HepG2 (cell line): ENCODE data around the gene GBA3. TPM values are rescaled to one million over a fixed set of nuclear protein-coding genes. Genes with fewer than 3 reads are reported as not detected.

Source experiments
- ATAC-seq: fragments of 200-7000 bp; cut with Tn5 transposase; 3 replicates; pipeline ENCODE4 v1.9.1; 2020; ENCODE audit warnings: mild to moderate bottlenecking, moderate library complexity
- BruUV-seq: library from RNA; stranded (reverse); fragments of 400-500 nt; replicated peaks from 2 replicates; lab custom pipeline; 2021; lab: Mats Ljungman, UMichigan
- CTCF ChIA-PET: fragments of 300-600 bp; formaldehyde crosslinking; extraction: SDS; loops from one replicate; lab custom pipeline; 2021; ENCODE audit warnings: low total read pairs, inconsistent platforms, low intra/inter-chr PET ratio; lab: Yijun Ruan, JAX
- POLR2A ChIA-PET: fragments of 350-600 bp; sonication (Branson Sonifier 250); formaldehyde crosslinking; loops from one replicate; lab custom pipeline; 2020; ENCODE audit warnings: antibody characterized with exemption, inconsistent platforms; lab: Yijun Ruan, JAX
- DNase-seq: peaks from one replicate; pipeline ENCODE4 v3.0.0-alpha.2; 2015; ENCODE audit warnings: low spot score
- FAIRE-seq: peaks from 3 replicates; lab custom pipeline; 2011; peaks lifted over from hg19 to GRCh38; lab: Jason Lieb, UNC
- H2AFZ ChIP-seq: one replicate; pipeline ENCODE4 v1.6.1; 2011; ENCODE audit warnings: low read length, inconsistent platforms
- H3K27ac ChIP-seq: fragments of 300-600 bp; 3 replicates; pipeline ENCODE4 v1.8.0; 2011; ENCODE audit warnings: mixed run types, mild to moderate bottlenecking, mixed read lengths, low read length, inconsistent platforms; ENCODE audit not compliant: insufficient read depth; ENCODE audit errors: extremely low read length
- H3K27me3 ChIP-seq, 2 experiments: fragments of 200-600 bp in 1 of 2; 2 replicates in 1 of 2; 3 replicates in 1 of 2; pipeline versions ENCODE4 v1.6.0 to v1.8.0; 2011; ENCODE audit warnings: low read length in 2 of 2, mild to moderate bottlenecking in 2 of 2, moderate library complexity in 2 of 2, inconsistent platforms in 1 of 2; ENCODE audit not compliant: insufficient read depth in 2 of 2, control insufficient read depth in 1 of 2
- H3K36me3 ChIP-seq, 2 experiments: fragments of 200-600 bp in 1 of 2; replicated peaks in 1 of 2; 2 replicates in 1 of 2; 3 replicates in 1 of 2; pipeline versions ENCODE4 v1.5.1 to v1.8.0; 2011; ENCODE audit warnings: low read length in 2 of 2, inconsistent platforms in 1 of 2; ENCODE audit not compliant: insufficient read depth in 2 of 2, control insufficient read depth in 1 of 2
- H3K4me1 ChIP-seq: 2 replicates; pipeline ENCODE4 v1.5.1; 2012; ENCODE audit warnings: low read length, inconsistent platforms; ENCODE audit not compliant: insufficient read depth
- H3K4me2 ChIP-seq: 2 replicates; pipeline ENCODE4 v1.6.0; 2011; ENCODE audit warnings: low read depth, low read length, inconsistent platforms
- H3K4me3 ChIP-seq, 3 experiments: fragments of 200-600 bp in 1 of 3; sonication (generic), shearing (Covaris generic) in 1 of 3; replicated peaks in 1 of 3; 2 replicates each; pipeline ENCODE4 v1.5.1; 2011 to 2016; ENCODE audit warnings: low read length in 3 of 3, inconsistent platforms in 2 of 3, low read depth in 2 of 3, mild to moderate bottlenecking in 2 of 3, control low read depth in 1 of 3, mixed read lengths in 1 of 3; ENCODE audit not compliant: insufficient read depth in 1 of 3
- H3K79me2 ChIP-seq: one replicate; pipeline ENCODE4 v1.6.1; 2011; ENCODE audit warnings: low read length, inconsistent platforms; ENCODE audit not compliant: insufficient read depth
- H3K9ac ChIP-seq: 2 replicates; pipeline ENCODE4 v1.6.0; 2011; ENCODE audit warnings: mild to moderate bottlenecking, low read depth, low read length, inconsistent platforms; ENCODE audit not compliant: insufficient read depth
- H3K9me3 ChIP-seq: 2 replicates; pipeline ENCODE4 v1.5.1; 2012; ENCODE audit warnings: mild to moderate bottlenecking, low read length
- H4K20me1 ChIP-seq: 2 replicates; pipeline ENCODE4 v1.6.0; 2011; ENCODE audit warnings: inconsistent platforms, mild to moderate bottlenecking, low read length, moderate library complexity; ENCODE audit not compliant: insufficient read depth
- ELF1 ChIP-seq: sonication (generic); formaldehyde crosslinking; IDR thresholded peaks from 2 replicates; pipeline ENCODE4 v1.4.0; 2020; ENCODE audit warnings: missing genetic modification reagents
- HNRNPH1 ChIP-seq: fragments of 200-400 bp; formaldehyde crosslinking; optimal IDR thresholded peaks from 2 replicates; pipeline ENCODE3; 2017; ENCODE audit warnings: mild to moderate bottlenecking, low read depth, low read length
- MATR3 ChIP-seq: sonication (generic); formaldehyde crosslinking; IDR thresholded peaks from 2 replicates; pipeline ENCODE4 v1.4.0; 2020; ENCODE audit warnings: missing genetic modification reagents
- TCF7L2 ChIP-seq: IDR thresholded peaks from 2 replicates; pipeline ENCODE4 v1.6.1; 2011; ENCODE audit warnings: mild to moderate bottlenecking, low read depth, low read length, moderate library complexity
- TRIM24 ChIP-seq: sonication (generic); formaldehyde crosslinking; IDR thresholded peaks from 2 replicates; pipeline ENCODE4 v1.8.0; 2022; ENCODE audit warnings: mild to moderate bottlenecking, missing genetic modification reagents
- ZNF136 ChIP-seq: sonication (generic); formaldehyde crosslinking; IDR thresholded peaks from 2 replicates; pipeline ENCODE4 v1.8.1; 2022; ENCODE audit warnings: low read depth, mild to moderate bottlenecking, moderate library complexity, missing genetic modification reagents
- ZNF205 ChIP-seq: IDR thresholded peaks from 2 replicates; pipeline ENCODE4 v1.6.1; 2018; ENCODE audit warnings: missing biosample characterization, missing genetic modification reagents
- ZNF224 ChIP-seq: sonication (generic); formaldehyde crosslinking; IDR thresholded peaks from 2 replicates; pipeline ENCODE4 v1.5.0; 2020; ENCODE audit warnings: mild to moderate bottlenecking, missing genetic modification reagents
- ZNF335 ChIP-seq: sonication (generic); formaldehyde crosslinking; IDR thresholded peaks from 2 replicates; pipeline ENCODE4 v1.4.0; 2020; ENCODE audit warnings: missing genetic modification reagents
- ZNF549 ChIP-seq: sonication (generic); formaldehyde crosslinking; IDR thresholded peaks from 2 replicates; pipeline ENCODE4 v1.5.0; 2020; ENCODE audit warnings: missing genetic modification reagents
- ZNF781 ChIP-seq: sonication (generic); formaldehyde crosslinking; IDR thresholded peaks from 2 replicates; pipeline ENCODE4 v1.5.1; 2020; ENCODE audit warnings: borderline replicate concordance, mild to moderate bottlenecking, missing genetic modification reagents; ENCODE audit errors: not compliant biosample characterization
- ZNF850 ChIP-seq: sonication (generic); formaldehyde crosslinking; conservative IDR thresholded peaks from 2 replicates; pipeline ENCODE4 v1.9.0; 2021; ENCODE audit warnings: mild to moderate bottlenecking, missing genetic modification reagents
- WGBS: methylation state at CpG from one replicate; pipeline ENCODE4 v1.1.6; 2017; ENCODE audit warnings: low lambda C conversion rate; 5-methylcytosine and 5-hydroxymethylcytosine counted together
- in situ Hi-C: cut with HindIII; loops from 2 replicates; pipeline ENCODE4 v1.10.0; 2017; ENCODE audit warnings: low pct_unique_long_range_greater_than_20kb; ENCODE audit not compliant: extremely low pct_ligation_motif_present
- intact Hi-C: fragments of 100-400 bp; cut with micrococcal nuclease; formaldehyde crosslinking; loops from one replicate; pipeline ENCODE4 v1.10.0; 2022; ENCODE audit not compliant: unreplicated experiment
- polyA plus RNA-seq, 8 experiments: library from polyadenylated mRNA; depleted of rRNA in 3 of 8; stranded (reverse) in 7 of 8; unstranded in 1 of 8; fragments of >200 nt; fragmentation: Illumina TruSeq in 4 of 8; extraction: Trizol in 4 of 8; gene quantifications; 2 replicates each; pipeline versions ENCODE4 v1.2.1 to v1.2.3, GENCODE V29; 2011 to 2016; ENCODE audit warnings: low read depth in 4 of 8, missing spikeins in 1 of 8, mixed read lengths in 1 of 8; ENCODE audit not compliant: insufficient read depth in 1 of 8
- total RNA-seq, 5 experiments: library from RNA; depleted of rRNA; stranded (reverse); fragments of >200 nt; fragmentation: Illumina TruSeq; extraction: Trizol; gene quantifications; 2 replicates each; pipeline ENCODE4 v1.2.3, GENCODE V29; 2016; ENCODE audit warnings: low read depth in 1 of 5
- TF ChIP-seq, protein P1 (sequence below): sonication (generic); formaldehyde crosslinking; IDR thresholded peaks from 2 replicates; pipeline ENCODE4 v1.5.0; 2020; ENCODE audit warnings: mild to moderate bottlenecking, missing genetic modification reagents, moderate library complexity
- TF ChIP-seq, protein P2 (sequence below): sonication (generic); formaldehyde crosslinking; IDR thresholded peaks from 2 replicates; pipeline ENCODE4 v1.4.0; 2020; ENCODE audit warnings: missing genetic modification reagents, borderline replicate concordance

GBA3 gene
- total and polyA plus RNA-seq, 2 of the 13 experiments (the other 11 are each of a cell fraction or from before 2014, with no cell fraction given) = 0.18 TPM; not detected in 1

DNA sequence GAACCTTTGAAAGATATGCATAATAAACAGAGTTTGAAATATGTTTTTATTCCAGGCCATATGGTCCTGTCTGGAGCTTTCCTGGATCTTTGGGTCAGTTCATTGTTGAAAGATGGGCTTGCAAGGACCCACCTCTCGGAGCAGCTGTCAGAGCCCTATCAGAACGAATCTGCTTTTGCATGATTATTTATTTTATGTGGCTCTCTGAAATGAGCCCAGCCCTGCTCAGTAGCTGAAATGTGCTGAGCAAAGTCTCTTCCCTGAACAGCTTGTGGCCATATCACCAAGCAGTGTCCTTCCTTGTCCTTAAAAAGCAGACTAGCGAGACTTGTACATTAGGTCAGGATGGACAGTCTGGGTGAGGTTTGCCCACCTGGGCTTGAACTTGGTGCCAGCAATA is 110.8 kb downstream of the GBA3 start:
- Histone ChIP-seq H3K27ac (no peak overlapping the region), H2AFZ (no peak overlapping the region), H4K20me1 (no peaks in the 10 kb centered on the region), H3K4me3 (no peak overlapping the region), H3K9me3 (no peaks in the 10 kb centered on the region), H3K4me1 (no peaks in the 10 kb centered on the region), H3K9ac (no peak overlapping the region), H3K27me3 (no peaks in the 10 kb centered on the region; a peak in 1 of 5 replicates), H3K79me2 (no peaks in the 10 kb centered on the region), H3K36me3 (no peaks in the 10 kb centered on the region), H3K4me2 (no peak overlapping the region)
- WGBS = 0% methylated on average over 3 of the region's 3 CpGs
- ChIA-PET POLR2A (no interaction called here), CTCF (no interaction called here)
- BruUV-seq = no TSS peak
- in situ Hi-C loops = no loop called here
- intact Hi-C loops = no loop called here
- FAIRE-seq (no peak), ATAC-seq (no peak), DNase-seq (no peak)
- TF ChIP-seq TCF7L2 (no peak), ZNF549 (CRISPR knock-in tag) (no peak), ZNF224 (CRISPR knock-in tag) (no peak), HNRNPH1 (no peak), MATR3 (CRISPR knock-in tag) (no peak), ZNF136 (no peak)
- TF ChIP-seq, protein P1, sequence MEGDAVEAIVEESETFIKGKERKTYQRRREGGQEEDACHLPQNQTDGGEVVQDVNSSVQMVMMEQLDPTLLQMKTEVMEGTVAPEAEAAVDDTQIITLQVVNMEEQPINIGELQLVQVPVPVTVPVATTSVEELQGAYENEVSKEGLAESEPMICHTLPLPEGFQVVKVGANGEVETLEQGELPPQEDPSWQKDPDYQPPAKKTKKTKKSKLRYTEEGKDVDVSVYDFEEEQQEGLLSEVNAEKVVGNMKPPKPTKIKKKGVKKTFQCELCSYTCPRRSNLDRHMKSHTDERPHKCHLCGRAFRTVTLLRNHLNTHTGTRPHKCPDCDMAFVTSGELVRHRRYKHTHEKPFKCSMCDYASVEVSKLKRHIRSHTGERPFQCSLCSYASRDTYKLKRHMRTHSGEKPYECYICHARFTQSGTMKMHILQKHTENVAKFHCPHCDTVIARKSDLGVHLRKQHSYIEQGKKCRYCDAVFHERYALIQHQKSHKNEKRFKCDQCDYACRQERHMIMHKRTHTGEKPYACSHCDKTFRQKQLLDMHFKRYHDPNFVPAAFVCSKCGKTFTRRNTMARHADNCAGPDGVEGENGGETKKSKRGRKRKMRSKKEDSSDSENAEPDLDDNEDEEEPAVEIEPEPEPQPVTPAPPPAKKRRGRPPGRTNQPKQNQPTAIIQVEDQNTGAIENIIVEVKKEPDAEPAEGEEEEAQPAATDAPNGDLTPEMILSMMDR (CRISPR knock-in tag) = no peak

DNA sequence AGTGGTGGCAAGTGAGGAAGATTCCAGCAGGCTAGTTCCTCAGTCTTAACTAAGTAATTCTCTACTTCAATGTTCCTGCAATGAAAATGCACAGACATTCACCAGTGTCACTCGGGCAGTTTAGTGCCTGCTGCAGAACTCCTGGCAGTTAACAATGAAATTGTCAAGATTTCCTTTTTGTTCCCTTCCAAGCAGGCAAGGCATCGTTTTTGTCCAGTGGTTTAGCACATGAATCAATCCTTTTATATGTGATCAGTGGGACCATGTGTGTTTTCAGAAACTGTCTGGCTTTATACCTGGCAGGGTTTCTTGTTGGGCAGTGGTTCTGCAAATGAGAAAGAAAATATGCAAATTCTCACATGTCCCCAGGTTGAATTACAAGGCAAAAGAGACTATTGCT is 122.2 kb downstream of the GBA3 start:
- Histone ChIP-seq H3K36me3 (no peaks in the 10 kb centered on the region), H3K4me1 (no peaks in the 10 kb centered on the region), H3K27me3 (no peaks in the 10 kb centered on the region; a peak in 1 of 5 replicates), H3K4me2 (no peak overlapping the region), H3K4me3 (no peak overlapping the region), H2AFZ (no peak overlapping the region), H3K79me2 (no peaks in the 10 kb centered on the region), H3K9ac (no peak overlapping the region), H3K27ac (no peak overlapping the region), H3K9me3 (no peaks in the 10 kb centered on the region), H4K20me1 (no peaks in the 10 kb centered on the region)
- POLR2A ChIA-PET = no interaction called here
- DNase-seq (no peak), FAIRE-seq (no peak), ATAC-seq (no peak)
- BruUV-seq = no TSS peak
- intact Hi-C loops (no loop called here), in situ Hi-C loops (no loop called here)
- CTCF ChIA-PET = no interaction called here
- WGBS = 5% methylated on average over 2 of the region's 2 CpGs
- TF ChIP-seq ZNF205 = no peak
- TF ChIP-seq TRIM24 = no peak
- TF ChIP-seq ZNF335 (CRISPR knock-in tag) = no peak
- no peak for TF ChIP-seq ELF1 (CRISPR knock-in tag)
- TF ChIP-seq, protein P2, sequence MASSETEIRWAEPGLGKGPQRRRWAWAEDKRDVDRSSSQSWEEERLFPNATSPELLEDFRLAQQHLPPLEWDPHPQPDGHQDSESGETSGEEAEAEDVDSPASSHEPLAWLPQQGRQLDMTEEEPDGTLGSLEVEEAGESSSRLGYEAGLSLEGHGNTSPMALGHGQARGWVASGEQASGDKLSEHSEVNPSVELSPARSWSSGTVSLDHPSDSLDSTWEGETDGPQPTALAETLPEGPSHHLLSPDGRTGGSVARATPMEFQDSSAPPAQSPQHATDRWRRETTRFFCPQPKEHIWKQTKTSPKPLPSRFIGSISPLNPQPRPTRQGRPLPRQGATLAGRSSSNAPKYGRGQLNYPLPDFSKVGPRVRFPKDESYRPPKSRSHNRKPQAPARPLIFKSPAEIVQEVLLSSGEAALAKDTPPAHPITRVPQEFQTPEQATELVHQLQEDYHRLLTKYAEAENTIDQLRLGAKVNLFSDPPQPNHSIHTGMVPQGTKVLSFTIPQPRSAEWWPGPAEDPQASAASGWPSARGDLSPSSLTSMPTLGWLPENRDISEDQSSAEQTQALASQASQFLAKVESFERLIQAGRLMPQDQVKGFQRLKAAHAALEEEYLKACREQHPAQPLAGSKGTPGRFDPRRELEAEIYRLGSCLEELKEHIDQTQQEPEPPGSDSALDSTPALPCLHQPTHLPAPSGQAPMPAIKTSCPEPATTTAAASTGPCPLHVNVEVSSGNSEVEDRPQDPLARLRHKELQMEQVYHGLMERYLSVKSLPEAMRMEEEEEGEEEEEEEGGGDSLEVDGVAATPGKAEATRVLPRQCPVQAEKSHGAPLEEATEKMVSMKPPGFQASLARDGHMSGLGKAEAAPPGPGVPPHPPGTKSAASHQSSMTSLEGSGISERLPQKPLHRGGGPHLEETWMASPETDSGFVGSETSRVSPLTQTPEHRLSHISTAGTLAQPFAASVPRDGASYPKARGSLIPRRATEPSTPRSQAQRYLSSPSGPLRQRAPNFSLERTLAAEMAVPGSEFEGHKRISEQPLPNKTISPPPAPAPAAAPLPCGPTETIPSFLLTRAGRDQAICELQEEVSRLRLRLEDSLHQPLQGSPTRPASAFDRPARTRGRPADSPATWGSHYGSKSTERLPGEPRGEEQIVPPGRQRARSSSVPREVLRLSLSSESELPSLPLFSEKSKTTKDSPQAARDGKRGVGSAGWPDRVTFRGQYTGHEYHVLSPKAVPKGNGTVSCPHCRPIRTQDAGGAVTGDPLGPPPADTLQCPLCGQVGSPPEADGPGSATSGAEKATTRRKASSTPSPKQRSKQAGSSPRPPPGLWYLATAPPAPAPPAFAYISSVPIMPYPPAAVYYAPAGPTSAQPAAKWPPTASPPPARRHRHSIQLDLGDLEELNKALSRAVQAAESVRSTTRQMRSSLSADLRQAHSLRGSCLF (CRISPR knock-in tag) = no peak
- TF ChIP-seq ZNF224 (CRISPR knock-in tag) = no peak
- no peak for TF ChIP-seq ZNF850 (CRISPR knock-in tag)
- no peak for TF ChIP-seq ZNF781 (CRISPR knock-in tag)
